GM12878 (cell line): ENCODE data around the gene ABCG1. TPM values are rescaled to one million over a fixed set of nuclear protein-coding genes. Genes with fewer than 3 reads are reported as not detected.

ENCODE experiments used
- BCL11A ChIP-seq: IDR thresholded peaks from 2 replicates; pipeline ENCODE4 v1.6.1; 2011; ENCODE audit warnings: low read depth, low read length
- BHLHE40 ChIP-seq, 2 experiments: fragments of 450-650 bp in 1 of 2; IDR thresholded peaks; 2 replicates each; pipeline ENCODE4 v1.6.1; 2011 to 2017; ENCODE audit warnings: low read depth in 2 of 2, borderline replicate concordance in 1 of 2, improper control_type of control experiment in 1 of 2, low read length in 1 of 2, mild to moderate bottlenecking in 1 of 2
- BRCA1 ChIP-seq: IDR thresholded peaks from 2 replicates; pipeline ENCODE4 v1.6.1; 2011; ENCODE audit warnings: low read depth, low read length, improper control_type of control experiment
- CREM ChIP-seq: IDR thresholded peaks from 2 replicates; pipeline ENCODE4 v1.6.1; 2014; ENCODE audit warnings: antibody characterized with exemption, low read depth
- E2F4 ChIP-seq: IDR thresholded peaks from 2 replicates; pipeline ENCODE4 v1.6.1; 2012; ENCODE audit warnings: low read depth, low read length, improper control_type of control experiment
- FOXM1 ChIP-seq: IDR thresholded peaks from 2 replicates; pipeline ENCODE4 v1.6.1; 2012; ENCODE audit warnings: low read depth, mild to moderate bottlenecking, inconsistent platforms, low read length, moderate library complexity
- GABPA ChIP-seq: IDR thresholded peaks from 2 replicates; pipeline ENCODE4 v1.6.1; 2014; ENCODE audit warnings: antibody characterized with exemption, low read depth, mild to moderate bottlenecking, inconsistent platforms
- KAT2A ChIP-seq: conservative IDR thresholded peaks from 2 replicates; pipeline ENCODE4 v1.6.1; 2011; ENCODE audit warnings: low read depth, low read length; ENCODE audit not compliant: control insufficient read depth
- KLF5 ChIP-seq: fragments of 450-650 bp; IDR thresholded peaks from 2 replicates; pipeline ENCODE4 v1.6.1; 2014; ENCODE audit warnings: mild to moderate bottlenecking; ENCODE audit not compliant: partially characterized antibody
- NBN ChIP-seq: fragments of 450-650 bp; IDR thresholded peaks from 2 replicates; pipeline ENCODE4 v1.6.1; 2016
- NFIC ChIP-seq: IDR thresholded peaks from 2 replicates; pipeline ENCODE4 v1.6.1; 2012; ENCODE audit warnings: low read depth, mild to moderate bottlenecking, inconsistent platforms, low read length, moderate library complexity
- PAX5 ChIP-seq: IDR thresholded peaks from 2 replicates; pipeline ENCODE4 v1.6.1; 2011; ENCODE audit warnings: low read depth, low read length, borderline replicate concordance
- SMAD1 ChIP-seq: fragments of 450-650 bp; IDR thresholded peaks from 2 replicates; pipeline ENCODE4 v1.6.1; 2018; ENCODE audit warnings: mild to moderate bottlenecking, low read depth; ENCODE audit not compliant: partially characterized antibody
- SMAD5 ChIP-seq: IDR thresholded peaks from 2 replicates; pipeline ENCODE4 v1.6.1; 2016; ENCODE audit warnings: antibody characterized with exemption, low read depth
- TBL1XR1 ChIP-seq: IDR thresholded peaks from 2 replicates; pipeline ENCODE4 v1.6.1; 2012; ENCODE audit warnings: low read depth, low read length, improper control_type of control experiment
- ZBTB4 ChIP-seq: fragments of 450-650 bp; formaldehyde crosslinking; IDR thresholded peaks from 2 replicates; pipeline ENCODE4 v1.4.0; 2022; ENCODE audit warnings: mild to moderate bottlenecking, moderate library complexity
- ZZZ3 ChIP-seq: IDR thresholded peaks from 2 replicates; pipeline ENCODE4 v1.6.1; 2011; ENCODE audit warnings: low read depth; ENCODE audit not compliant: control insufficient read depth, insufficient read length
- polyA plus RNA-seq, 11 experiments: library from polyadenylated mRNA; depleted of rRNA in 4 of 11; unstranded in 6 of 11; stranded (reverse) in 5 of 11; fragments of >200 nt; fragmentation: Nextera tagmentation in 4 of 11; fragmentation: Illumina TruSeq in 1 of 11; extraction: Ambion mirVana in 4 of 11; extraction: Trizol in 1 of 11; gene quantifications; 1 replicate in 1 of 11; 2 replicates in 10 of 11; pipeline versions ENCODE4 v1.2.1 to v1.2.3, GENCODE V29; 2011 to 2016; ENCODE audit warnings: inconsistent platforms in 2 of 11, missing spikeins in 2 of 11, low read depth in 1 of 11
- total RNA-seq, 4 experiments: library from RNA; depleted of rRNA in 3 of 4; stranded (reverse); fragments of >200 nt in 3 of 4; fragmentation: Illumina TruSeq in 1 of 4; extraction: Trizol in 1 of 4; gene quantifications; 2 replicates each; pipeline versions ENCODE4 v1.2.1 to v1.2.3, GENCODE V29; 2013 to 2021
- TF ChIP-seq, protein P1 (sequence below), 3 experiments: IDR thresholded peaks in 2 of 3; conservative IDR thresholded peaks in 1 of 3; 2 replicates each; pipeline ENCODE4 v1.5.1; 2011; ENCODE audit warnings: low read depth in 3 of 3, low read length in 3 of 3, mild to moderate bottlenecking in 3 of 3, control low read depth in 2 of 3, moderate library complexity in 2 of 3, inconsistent platforms in 1 of 3, mixed read lengths in 1 of 3; ENCODE audit not compliant: control insufficient read depth in 2 of 3, insufficient read depth in 1 of 3; ENCODE audit errors: extremely low read depth in 1 of 3
- TF ChIP-seq, protein P2 (sequence below): fragments of 150-350 bp; IDR thresholded peaks from 2 replicates; pipeline ENCODE4 v1.6.1; 2016; ENCODE audit warnings: low read depth, low read length

Gene ABCG1
- total and polyA plus RNA-seq, 10 of the 15 experiments (the other 5 are each of a cell fraction or from before 2014, with no cell fraction given), result 0.59 to 19.3 (median 5.7) TPM

DNA sequence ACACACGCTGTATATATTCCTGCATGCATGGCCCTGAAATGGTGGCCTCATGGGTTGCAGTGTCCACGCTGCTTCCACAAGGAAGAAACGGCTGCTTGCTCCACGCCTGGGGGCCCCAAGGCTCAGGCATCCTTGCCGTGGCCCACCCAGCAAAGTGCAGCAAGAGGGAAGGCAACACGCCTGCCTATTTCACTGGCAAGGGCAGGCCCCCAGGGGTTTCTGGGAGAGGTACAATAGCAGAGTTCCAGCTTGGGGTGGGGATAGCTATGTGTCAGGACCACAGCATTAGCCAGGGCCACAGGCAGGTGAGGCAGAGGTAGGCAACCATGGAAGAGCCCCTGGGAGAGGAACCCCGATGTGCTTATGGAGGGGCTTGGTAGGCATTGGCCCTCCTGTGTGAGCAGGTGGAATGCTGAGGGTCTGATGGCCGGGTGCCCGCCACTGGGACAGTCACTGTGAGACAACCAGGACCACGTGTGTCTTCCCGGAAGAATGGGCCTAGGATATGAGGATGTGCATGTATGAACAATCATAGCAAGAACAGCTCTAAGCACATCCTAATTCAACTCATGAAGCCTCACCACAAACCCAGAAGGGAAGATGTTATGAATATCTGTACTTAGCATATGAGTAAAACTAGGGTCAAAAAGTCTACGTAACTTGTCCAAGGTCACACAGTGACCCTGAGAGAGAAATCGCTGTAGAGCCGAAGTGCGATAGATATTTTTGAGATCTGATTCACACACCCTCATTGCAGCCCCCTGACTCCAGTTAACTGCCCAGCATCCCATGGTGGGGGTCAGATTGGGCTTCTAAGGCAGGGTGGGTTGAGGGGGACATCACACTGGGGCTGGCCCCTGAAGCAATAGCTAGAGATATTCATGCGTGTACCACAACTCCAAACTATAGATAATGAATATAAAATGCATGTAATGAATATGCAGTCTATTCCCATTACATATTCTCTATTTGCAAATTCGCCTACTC lies 120.1 kb downstream of the ABCG1 start (continued):
- TF ChIP-seq, protein P1, sequence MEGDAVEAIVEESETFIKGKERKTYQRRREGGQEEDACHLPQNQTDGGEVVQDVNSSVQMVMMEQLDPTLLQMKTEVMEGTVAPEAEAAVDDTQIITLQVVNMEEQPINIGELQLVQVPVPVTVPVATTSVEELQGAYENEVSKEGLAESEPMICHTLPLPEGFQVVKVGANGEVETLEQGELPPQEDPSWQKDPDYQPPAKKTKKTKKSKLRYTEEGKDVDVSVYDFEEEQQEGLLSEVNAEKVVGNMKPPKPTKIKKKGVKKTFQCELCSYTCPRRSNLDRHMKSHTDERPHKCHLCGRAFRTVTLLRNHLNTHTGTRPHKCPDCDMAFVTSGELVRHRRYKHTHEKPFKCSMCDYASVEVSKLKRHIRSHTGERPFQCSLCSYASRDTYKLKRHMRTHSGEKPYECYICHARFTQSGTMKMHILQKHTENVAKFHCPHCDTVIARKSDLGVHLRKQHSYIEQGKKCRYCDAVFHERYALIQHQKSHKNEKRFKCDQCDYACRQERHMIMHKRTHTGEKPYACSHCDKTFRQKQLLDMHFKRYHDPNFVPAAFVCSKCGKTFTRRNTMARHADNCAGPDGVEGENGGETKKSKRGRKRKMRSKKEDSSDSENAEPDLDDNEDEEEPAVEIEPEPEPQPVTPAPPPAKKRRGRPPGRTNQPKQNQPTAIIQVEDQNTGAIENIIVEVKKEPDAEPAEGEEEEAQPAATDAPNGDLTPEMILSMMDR (IDR thresholded peaks at IDR 0.05 in 2 of 3, conservative IDR thresholded peaks at IDR 0.05 in 1 of 3; ENCODE audit: control insufficient read depth in 2 of 3, extremely low read depth in 1 of 3, insufficient read depth in 1 of 3, low read depth in 3 of 3, low read length in 3 of 3), result no peak
- no peak for TF ChIP-seq BRCA1
- no peak for TF ChIP-seq ZZZ3
- TF ChIP-seq NFIC, result peak; percentile 81; the same call in 1 of the 2 replicates
- no peak for TF ChIP-seq GABPA
- peak; percentile 44; the same call in 1 of the 2 replicates for TF ChIP-seq FOXM1
- no peak for TF ChIP-seq KAT2A
- TF ChIP-seq BHLHE40 (IDR thresholded peaks at IDR 0.05; ENCODE audit: borderline replicate concordance in 1 of 2, low read depth in 2 of 2, low read length in 1 of 2), result no peak
- no peak for TF ChIP-seq E2F4
- no peak for TF ChIP-seq SMAD1
- no peak for TF ChIP-seq TBL1XR1
- peak; percentile 60; the same call in 1 of the 2 replicates for TF ChIP-seq BCL11A
- no peak for TF ChIP-seq PAX5
- TF ChIP-seq NBN, result no peak
- peak; percentile 57; the same call in 1 of the 2 replicates for TF ChIP-seq CREM
- TF ChIP-seq KLF5, result no peak
- TF ChIP-seq ZBTB4 (CRISPR knock-in tag), result no peak
- TF ChIP-seq SMAD5, result no peak
- TF ChIP-seq, protein P2, sequence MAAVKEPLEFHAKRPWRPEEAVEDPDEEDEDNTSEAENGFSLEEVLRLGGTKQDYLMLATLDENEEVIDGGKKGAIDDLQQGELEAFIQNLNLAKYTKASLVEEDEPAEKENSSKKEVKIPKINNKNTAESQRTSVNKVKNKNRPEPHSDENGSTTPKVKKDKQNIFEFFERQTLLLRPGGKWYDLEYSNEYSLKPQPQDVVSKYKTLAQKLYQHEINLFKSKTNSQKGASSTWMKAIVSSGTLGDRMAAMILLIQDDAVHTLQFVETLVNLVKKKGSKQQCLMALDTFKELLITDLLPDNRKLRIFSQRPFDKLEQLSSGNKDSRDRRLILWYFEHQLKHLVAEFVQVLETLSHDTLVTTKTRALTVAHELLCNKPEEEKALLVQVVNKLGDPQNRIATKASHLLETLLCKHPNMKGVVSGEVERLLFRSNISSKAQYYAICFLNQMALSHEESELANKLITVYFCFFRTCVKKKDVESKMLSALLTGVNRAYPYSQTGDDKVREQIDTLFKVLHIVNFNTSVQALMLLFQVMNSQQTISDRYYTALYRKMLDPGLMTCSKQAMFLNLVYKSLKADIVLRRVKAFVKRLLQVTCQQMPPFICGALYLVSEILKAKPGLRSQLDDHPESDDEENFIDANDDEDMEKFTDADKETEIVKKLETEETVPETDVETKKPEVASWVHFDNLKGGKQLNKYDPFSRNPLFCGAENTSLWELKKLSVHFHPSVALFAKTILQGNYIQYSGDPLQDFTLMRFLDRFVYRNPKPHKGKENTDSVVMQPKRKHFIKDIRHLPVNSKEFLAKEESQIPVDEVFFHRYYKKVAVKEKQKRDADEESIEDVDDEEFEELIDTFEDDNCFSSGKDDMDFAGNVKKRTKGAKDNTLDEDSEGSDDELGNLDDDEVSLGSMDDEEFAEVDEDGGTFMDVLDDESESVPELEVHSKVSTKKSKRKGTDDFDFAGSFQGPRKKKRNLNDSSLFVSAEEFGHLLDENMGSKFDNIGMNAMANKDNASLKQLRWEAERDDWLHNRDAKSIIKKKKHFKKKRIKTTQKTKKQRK, result no peak
